H4 (cell line): Measurements from ENCODE around the gene ENOX1. TPM values are rescaled to one million over a fixed set of nuclear protein-coding genes. Genes with fewer than 3 reads are reported as not detected.

Experiments
- DNase-seq: peaks from one replicate; pipeline ENCODE4 v3.0.0-alpha.2; 2015; ENCODE audit warnings: low spot score
- total RNA-seq: library from RNA; depleted of rRNA; stranded (reverse); fragments of >200 nt; shearing (Covaris generic); gene quantifications from 2 replicates; pipeline ENCODE4 v1.2.3, GENCODE V29; 2014

The ENOX1 gene
- total RNA-seq, 1 experiment from 2014 or later = 0.64 TPM

GRCh38 chr13:43388282-43389034, 398.3 kb downstream of the ENOX1 start:
- DNase-seq = no peak

GRCh38 chr13:43387880-43388279, 398.9 kb downstream of the ENOX1 start:
- no peak for DNase-seq

DNA sequence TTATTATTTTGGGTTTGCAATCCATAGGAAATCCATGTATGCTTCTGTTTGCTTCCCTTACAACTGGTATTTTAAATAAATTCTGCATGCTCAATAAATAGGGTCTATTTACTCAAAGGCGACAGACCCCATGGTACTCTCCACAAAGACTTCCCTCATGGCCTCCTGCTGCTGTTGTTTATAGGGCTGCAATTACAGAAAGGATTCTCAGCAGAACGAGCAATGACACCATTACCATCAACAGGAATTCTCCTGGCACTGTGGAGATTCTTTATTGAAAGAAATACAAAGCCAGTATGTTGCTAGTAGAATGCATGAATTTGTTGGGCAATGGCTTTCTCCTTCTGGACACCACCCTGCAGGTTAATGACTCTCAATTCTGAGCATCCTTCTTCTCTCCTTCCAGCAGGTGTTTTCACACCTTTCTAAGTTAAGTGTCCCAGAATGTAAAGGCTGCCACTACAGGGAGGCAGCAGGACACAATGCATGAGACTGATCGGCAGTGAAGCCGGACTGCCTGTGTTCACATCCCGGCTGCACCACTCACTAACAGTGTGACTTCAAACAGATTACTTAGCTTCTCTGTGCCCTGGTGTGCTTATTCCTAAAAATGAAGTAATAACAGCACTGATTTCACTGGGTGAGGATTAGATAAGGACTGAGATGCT, 403.1 kb downstream of the ENOX1 start:
- DNase-seq = no peak

- DNase-seq = no peak
These were observed 407.0 kb downstream of the ENOX1 start for GRCh38 chr13:43379738-43380137.

GRCh38 chr13:43377973-43378372, 408.8 kb downstream of the ENOX1 start:
- DNase-seq = no peak

- no peak for DNase-seq
These were observed 409.6 kb downstream of the ENOX1 start for GRCh38 chr13:43377149-43377548.

GRCh38 chr13:43376596-43376995, 410.2 kb downstream of the ENOX1 start:
- DNase-seq = no peak

DNA sequence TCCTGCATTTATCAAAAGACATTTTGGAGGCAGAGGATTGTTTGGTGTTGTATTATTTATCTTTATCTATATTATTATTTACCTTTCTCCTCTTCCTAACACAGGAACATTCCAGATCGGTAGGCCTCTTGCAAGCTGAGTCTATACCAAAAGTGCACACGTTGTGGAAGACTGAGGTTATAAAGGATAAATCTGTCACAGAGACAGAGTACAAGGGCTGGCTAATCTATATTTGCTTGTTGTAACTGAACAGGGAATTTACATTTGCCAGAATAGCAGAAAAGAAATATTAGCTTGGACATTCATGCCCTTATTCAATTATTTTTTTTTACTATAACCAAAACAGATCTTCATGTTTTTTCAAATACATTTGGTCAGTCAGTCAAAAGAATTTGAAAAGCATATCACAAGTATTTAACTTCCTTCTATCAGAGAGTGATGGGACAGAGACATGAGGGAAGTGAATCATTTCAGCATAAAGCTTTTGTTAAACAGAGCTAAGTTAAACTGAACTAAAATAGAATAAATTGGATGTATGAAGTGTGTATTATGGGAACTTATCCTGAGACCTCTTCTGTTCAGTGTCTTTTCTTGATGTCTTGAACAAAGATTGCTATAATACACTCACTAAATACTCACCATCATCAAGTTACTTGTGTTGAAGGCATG, 410.8 kb downstream of the ENOX1 start:
- DNase-seq = no peak

DNA sequence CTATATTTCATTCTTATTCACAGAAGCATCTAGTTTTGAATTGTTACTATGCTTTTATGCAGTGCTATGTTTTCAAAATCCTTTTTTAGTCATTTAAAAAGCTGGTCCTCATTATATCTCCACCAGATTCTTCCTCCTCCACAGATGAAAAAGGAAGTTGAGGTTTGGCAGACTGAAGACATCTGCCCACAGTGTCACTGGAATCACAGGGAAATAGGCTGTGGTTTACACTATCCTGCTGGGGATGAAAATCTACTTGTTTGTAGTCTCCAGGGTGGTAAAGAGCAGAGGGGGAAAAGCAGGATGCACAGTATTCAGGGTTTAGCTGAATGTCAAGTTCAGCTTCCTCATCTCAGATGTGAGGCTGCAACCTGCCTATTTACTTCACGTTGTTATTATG, 412.2 kb downstream of the ENOX1 start:
- peak; percentile 19 for DNase-seq

- DNase-seq = no peak
These were observed 413.4 kb downstream of the ENOX1 start for GRCh38 chr13:43373400-43373799.

DNA sequence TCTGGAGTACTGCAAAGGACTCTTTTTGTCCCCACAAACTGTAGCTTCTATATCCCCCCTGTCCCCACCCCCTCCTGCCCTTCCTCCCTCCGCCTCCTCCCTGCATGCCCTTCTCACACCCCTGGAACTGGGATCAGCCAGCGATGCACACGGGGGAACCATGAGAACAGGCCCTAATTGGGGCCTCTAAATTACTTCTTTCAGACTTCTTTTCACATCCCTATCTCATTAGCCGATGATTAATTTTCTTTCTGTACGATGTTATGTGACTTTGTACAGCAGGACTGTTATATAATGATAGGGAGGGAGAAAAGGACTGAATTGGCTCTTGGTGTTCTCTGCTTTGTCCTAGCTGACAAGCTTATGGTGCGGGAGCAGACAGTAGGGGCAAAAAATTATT, 415.9 kb downstream of the ENOX1 start:
- DNase-seq = no peak

GRCh38 chr13:43369319-43369718, 417.5 kb downstream of the ENOX1 start:
- no peak for DNase-seq

DNA sequence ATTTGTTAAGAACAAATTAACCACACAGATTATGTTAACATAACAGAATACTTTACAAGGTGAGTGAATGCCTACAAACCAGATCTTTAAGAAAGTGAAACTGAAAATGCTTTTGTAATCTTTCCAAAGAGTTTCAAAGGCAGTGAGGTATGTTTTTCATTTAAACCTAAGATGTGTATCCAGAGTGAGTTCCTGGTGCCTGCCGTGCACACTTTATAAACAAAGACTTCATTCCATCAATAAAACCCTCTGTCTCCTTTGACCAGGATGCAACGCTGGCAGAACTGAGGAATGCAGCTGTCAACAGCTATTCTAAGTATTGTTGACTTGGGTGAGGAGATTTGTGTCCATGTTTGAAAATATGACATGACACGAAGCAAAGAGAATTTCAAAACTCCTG, 418.8 kb downstream of the ENOX1 start:
- DNase-seq = peak; percentile 32

DNA sequence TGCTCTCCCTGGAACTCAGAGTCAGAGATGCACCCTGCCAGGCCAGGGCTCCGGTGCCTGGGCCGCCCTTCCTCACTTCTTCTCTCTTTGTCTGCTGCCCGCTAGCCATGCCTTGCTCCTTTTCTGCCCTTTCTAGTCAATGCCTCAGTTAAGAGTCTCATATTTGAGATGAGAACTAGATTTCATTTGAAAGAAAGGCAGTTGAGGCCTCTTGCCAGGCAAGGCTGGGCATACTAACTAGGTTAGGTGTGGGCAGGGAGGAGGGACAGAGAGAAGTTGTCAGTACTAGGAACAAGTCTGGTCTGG, 421.8 kb downstream of the ENOX1 start:
- no peak for DNase-seq

GRCh38 chr13:43364210-43365038, 422.3 kb downstream of the ENOX1 start:
- DNase-seq = no peak

DNA sequence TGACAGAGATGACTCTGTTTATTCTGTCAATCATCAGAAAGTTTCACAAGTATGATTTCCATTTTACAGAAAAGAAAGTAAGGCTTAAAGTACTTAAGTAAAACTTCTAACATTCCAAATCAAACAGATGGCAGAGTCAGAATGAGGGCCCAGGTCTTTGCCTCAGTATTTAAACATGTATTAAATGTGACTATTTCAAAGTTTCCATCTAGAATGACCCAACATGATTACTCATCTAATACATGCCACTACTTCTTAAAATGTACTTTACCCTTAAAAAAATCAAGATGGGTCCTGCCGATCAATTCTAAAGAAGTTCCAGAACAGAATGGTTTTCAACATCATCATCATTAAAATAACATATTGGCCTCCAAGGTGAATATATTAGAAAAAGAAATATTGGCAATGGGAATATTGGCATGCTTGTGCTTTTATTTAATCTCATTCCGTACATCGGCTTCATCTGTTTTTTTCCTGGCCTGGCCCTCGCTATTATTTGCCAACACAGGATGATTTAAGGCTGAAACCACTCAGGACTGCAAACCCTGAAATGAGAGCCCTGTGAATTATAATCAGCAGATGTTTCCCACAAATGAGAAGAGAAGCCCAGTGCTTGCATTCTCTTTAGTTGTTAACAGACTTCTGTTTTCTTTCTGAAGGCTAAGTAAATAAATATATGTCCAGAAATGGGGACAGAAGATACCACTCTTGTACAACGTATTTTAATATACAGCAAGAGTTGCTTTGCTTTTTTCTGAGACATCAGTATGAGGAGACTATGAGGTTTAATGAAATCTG, 423.4 kb downstream of the ENOX1 start:
- no peak for DNase-seq

- DNase-seq = no peak
These were observed 424.2 kb downstream of the ENOX1 start for GRCh38 chr13:43362556-43362955.

GRCh38 chr13:43360892-43361610, 425.7 kb downstream of the ENOX1 start:
- DNase-seq = no peak

GRCh38 chr13:43360171-43360570, 426.6 kb downstream of the ENOX1 start:
- DNase-seq = no peak

GRCh38 chr13:43359536-43359935, 427.2 kb downstream of the ENOX1 start:
- DNase-seq = no peak

DNA sequence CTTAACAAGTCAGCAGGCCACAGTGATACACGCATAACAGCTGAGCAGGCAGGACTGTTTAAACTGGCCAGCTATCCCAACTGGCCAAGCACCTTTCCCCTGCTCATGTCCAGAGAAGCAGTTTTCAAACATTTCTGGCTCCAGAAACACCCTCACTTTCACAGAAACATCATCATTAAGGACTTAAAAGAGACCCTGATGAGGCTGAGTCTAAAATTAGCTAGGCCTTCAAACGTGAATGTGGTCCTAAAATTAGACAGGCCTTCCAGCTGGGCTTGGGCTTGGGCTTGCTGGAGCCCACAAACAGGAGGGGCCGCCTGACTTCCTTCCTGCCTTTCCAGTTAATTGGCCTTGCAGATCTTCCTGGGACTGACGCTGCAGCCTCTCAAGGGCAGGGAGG, 429.2 kb downstream of the ENOX1 start:
- DNase-seq = no peak
